PC-3 (cell line): ENCODE measurements around the gene MED4. TPM values are rescaled to one million over a fixed set of nuclear protein-coding genes. Genes with fewer than 3 reads are reported as not detected.

Experiments used
- ATAC-seq: fragments of 200-7000 bp; cut with Tn5 transposase; 2 replicates; pipeline ENCODE4 v1.9.1; 2020; ENCODE audit warnings: mild to moderate bottlenecking, moderate library complexity
- BruUV-seq: library from RNA; stranded (reverse); fragments of 400-500 nt; replicated peaks from 2 replicates; lab custom pipeline; 2021; lab: Mats Ljungman, UMichigan
- CTCF ChIA-PET: fragments of 300-600 bp; sonication (Branson Sonifier 250); formaldehyde crosslinking; loops from one replicate; lab custom pipeline; 2022; ENCODE audit warnings: antibody characterized with exemption; lab: Charles Lee
- POLR2A ChIA-PET: fragments of 300-600 bp; sonication (Branson Sonifier 250); formaldehyde crosslinking; loops from one replicate; lab custom pipeline; 2022; ENCODE audit warnings: antibody characterized with exemption; ENCODE audit not compliant: unreplicated experiment; lab: Charles Lee
- DNase-seq: peaks from one replicate; pipeline ENCODE4 v3.0.0-alpha.2; 2015
- H2AFZ ChIP-seq: fragments of 300-600 bp; sonication (generic); 2 replicates; pipeline ENCODE4 v1.6.0; 2016; ENCODE audit warnings: antibody characterized with exemption, low read length
- H3F3A ChIP-seq: fragments of 300-600 bp; sonication (generic); one replicate; pipeline ENCODE4 v1.6.0; 2017; ENCODE audit warnings: antibody characterized with exemption, low read length, control low read depth, mild to moderate bottlenecking; ENCODE audit not compliant: unreplicated experiment
- H3K27ac ChIP-seq: fragments of 300-600 bp; sonication (generic); 2 replicates; pipeline ENCODE4 v1.5.1; 2016; ENCODE audit warnings: mild to moderate bottlenecking, low read length
- H3K27me3 ChIP-seq: fragments of 300-600 bp; sonication (generic); 2 replicates; pipeline ENCODE4 v1.6.1; 2016; ENCODE audit warnings: low read length, mixed read lengths
- H3K36me3 ChIP-seq: fragments of 300-600 bp; sonication (generic); 2 replicates; pipeline ENCODE4 v1.6.1; 2016; ENCODE audit warnings: low read depth, mixed run types, low read length, mixed read lengths
- H3K4me1 ChIP-seq: fragments of 300-600 bp; sonication (generic); 2 replicates; pipeline ENCODE4 v1.5.1; 2016; ENCODE audit warnings: low read length; ENCODE audit not compliant: insufficient read depth
- H3K4me2 ChIP-seq: fragments of 300-600 bp; sonication (generic); 2 replicates; pipeline ENCODE4 v1.6.0; 2016; ENCODE audit warnings: low read length
- H3K4me3 ChIP-seq: fragments of 300-600 bp; sonication (generic); 2 replicates; pipeline ENCODE4 v1.5.1; 2016; ENCODE audit warnings: mild to moderate bottlenecking, low read length, mixed read lengths
- H3K79me2 ChIP-seq: fragments of 300-600 bp; sonication (generic); 2 replicates; pipeline ENCODE4 v1.6.1; 2017; ENCODE audit warnings: low read length, mixed read lengths
- H3K9ac ChIP-seq: fragments of 300-600 bp; sonication (generic); 2 replicates; pipeline ENCODE4 v1.6.0; 2016; ENCODE audit warnings: mild to moderate bottlenecking, low read length
- H3K9me2 ChIP-seq: fragments of 300-600 bp; sonication (generic); replicated peaks from 2 replicates; pipeline ENCODE4 v1.6.1; 2016; ENCODE audit warnings: mixed run types, low read length, mixed read lengths
- H3K9me3 ChIP-seq: fragments of 300-600 bp; sonication (generic); 2 replicates; pipeline ENCODE4 v1.6.1; 2016; ENCODE audit warnings: low read length, mixed read lengths
- H4K20me1 ChIP-seq: fragments of 300-600 bp; sonication (generic); 2 replicates; pipeline ENCODE4 v1.6.1; 2016; ENCODE audit warnings: low read length, mixed read lengths
- CTCF ChIP-seq: fragments of 300-600 bp; sonication (generic); conservative IDR thresholded peaks from 2 replicates; pipeline ENCODE4 v1.5.1; 2017; ENCODE audit warnings: antibody characterized with exemption, low read depth, mild to moderate bottlenecking, low read length
- EZH2 ChIP-seq: fragments of 300-600 bp; sonication (generic); IDR thresholded peaks from one replicate; pipeline ENCODE4 v1.6.1; 2017; ENCODE audit warnings: antibody characterized with exemption, mild to moderate bottlenecking, low read length; ENCODE audit not compliant: unreplicated experiment
- EZH2phosphoT487 ChIP-seq: fragments of 300-600 bp; sonication (generic); IDR thresholded peaks from 2 replicates; pipeline ENCODE4 v1.6.1; 2018; ENCODE audit warnings: mild to moderate bottlenecking, antibody characterized with exemption, low read length, borderline replicate concordance
- intact Hi-C: fragments of 100-400 bp; cut with micrococcal nuclease; formaldehyde crosslinking; loops from 2 replicates; pipeline ENCODE4 v1.9.0; 2023
- total RNA-seq: library from RNA; depleted of rRNA; stranded (reverse); fragments of >200 nt; gene quantifications from 2 replicates; pipeline ENCODE4 v1.2.3, GENCODE V29; 2014

Gene MED4
- total RNA-seq, 1 experiment from 2014 or later = 19.0 TPM

- H3K4me2 ChIP-seq = no peak overlapping the region
- no peaks in the 10 kb centered on the region for H3K9me2 ChIP-seq
- DNase-seq (no peak), ATAC-seq (no peak)
- ChIA-PET CTCF (no interaction called here), POLR2A (no interaction called here)
- no peaks in the 10 kb centered on the region for H4K20me1 ChIP-seq
- no peak overlapping the region for H3K9ac ChIP-seq
- H3K4me1 ChIP-seq = no peaks in the 10 kb centered on the region
- H3K79me2 ChIP-seq = no peaks in the 10 kb centered on the region
- no peak overlapping the region for H3K27ac ChIP-seq
- no peak for TF ChIP-seq EZH2phosphoT487
- H3K4me3 ChIP-seq = no peak overlapping the region
- peaks cover 7% of the 10 kb centered on the region for H3K9me3 ChIP-seq
- no TSS peak for BruUV-seq
- H3K27me3 ChIP-seq = no peaks in the 10 kb centered on the region
- peaks cover 91% of the 10 kb centered on the region for H3K36me3 ChIP-seq
- intact Hi-C loops = no loop called here
- H3F3A ChIP-seq = no peaks in the 10 kb centered on the region
- H2AFZ ChIP-seq = no peak overlapping the region
Observed at GRCh38 chr13:48072787-48073186, 22.1 kb downstream of the MED4 start.

- ATAC-seq = no peak
- no peaks in the 10 kb centered on the region for H3K9me2 ChIP-seq
- no peak for DNase-seq
- H3K4me3 ChIP-seq = no peak overlapping the region
- H3K27ac ChIP-seq = no peak overlapping the region
- no peak overlapping the region for H3K4me2 ChIP-seq
- H3K9me3 ChIP-seq = peaks cover 7% of the 10 kb centered on the region
- no peaks in the 10 kb centered on the region for H4K20me1 ChIP-seq
- no peaks in the 10 kb centered on the region for H3K27me3 ChIP-seq
- no peak overlapping the region for H2AFZ ChIP-seq
- no TSS peak for BruUV-seq
- TF ChIP-seq EZH2phosphoT487 (no peak), CTCF (no peak), EZH2 (no peak)
- peaks cover 95% of the 10 kb centered on the region for H3K36me3 ChIP-seq
- no peaks in the 10 kb centered on the region for H3K4me1 ChIP-seq
- ChIA-PET POLR2A (no interaction called here), CTCF (no interaction called here)
- no peak overlapping the region for H3K9ac ChIP-seq
- intact Hi-C loops = no loop called here
- no peaks in the 10 kb centered on the region for H3K79me2 ChIP-seq
- no peaks in the 10 kb centered on the region for H3F3A ChIP-seq
Observed at GRCh38 chr13:48072304-48072703, 22.6 kb downstream of the MED4 start.

GRCh38 chr13:48070942-48071341, 24.0 kb downstream of the MED4 start:
- ATAC-seq = no peak
- no peaks in the 10 kb centered on the region for H3K79me2 ChIP-seq
- H3K9me3 ChIP-seq = peaks cover 7% of the 10 kb centered on the region
- CTCF ChIA-PET = no interaction called here
- TF ChIP-seq EZH2 = no peak
- no peak for TF ChIP-seq EZH2phosphoT487
- BruUV-seq = no TSS peak
- H3K27ac ChIP-seq = no peak overlapping the region
- H3K9ac ChIP-seq = no peak overlapping the region
- H3K27me3 ChIP-seq = no peaks in the 10 kb centered on the region
- H3K36me3 ChIP-seq = peaks cover 86% of the 10 kb centered on the region
- H2AFZ ChIP-seq = no peak overlapping the region
- no peaks in the 10 kb centered on the region for H3K4me1 ChIP-seq
- no peak for DNase-seq
- no peak overlapping the region for H3K4me3 ChIP-seq
- POLR2A ChIA-PET = no interaction called here
- no peak overlapping the region for H3K4me2 ChIP-seq
- no peaks in the 10 kb centered on the region for H3F3A ChIP-seq
- intact Hi-C loops = no loop called here
- H4K20me1 ChIP-seq = no peaks in the 10 kb centered on the region
- H3K9me2 ChIP-seq = no peaks in the 10 kb centered on the region

GRCh38 chr13:48069573-48069972, 25.3 kb downstream of the MED4 start:
- no peak overlapping the region for H3K27ac ChIP-seq
- peaks cover 7% of the 10 kb centered on the region for H3K9me3 ChIP-seq
- no peak overlapping the region for H3K4me3 ChIP-seq
- no peak overlapping the region for H3K9ac ChIP-seq
- DNase-seq (no peak), ATAC-seq (no peak)
- H3K9me2 ChIP-seq = no peaks in the 10 kb centered on the region
- H3K36me3 ChIP-seq = peaks cover 76% of the 10 kb centered on the region
- POLR2A ChIA-PET = no interaction called here
- no peak for TF ChIP-seq CTCF
- no peak for TF ChIP-seq EZH2phosphoT487
- TF ChIP-seq EZH2 = no peak
- no peak overlapping the region for H2AFZ ChIP-seq
- H3K27me3 ChIP-seq = no peaks in the 10 kb centered on the region
- no peaks in the 10 kb centered on the region for H4K20me1 ChIP-seq
- no TSS peak for BruUV-seq
- CTCF ChIA-PET = no interaction called here
- no peak overlapping the region for H3K4me2 ChIP-seq
- H3K4me1 ChIP-seq = no peaks in the 10 kb centered on the region
- H3K79me2 ChIP-seq = no peaks in the 10 kb centered on the region
- intact Hi-C loops = no loop called here
- no peaks in the 10 kb centered on the region for H3F3A ChIP-seq
